ENCODE results near the gene CDC14B. TPM values are rescaled to one million over a fixed set of nuclear protein-coding genes. Genes with fewer than 3 reads are reported as not detected.
A peak's percentile ranks its signal among the peaks of the same experiment; 100 is the strongest.

The CDC14B gene
- total RNA-seq, 1 experiment from 2014 or later: 28.4 TPM

GRCh38 chr9:96489482-96489979, 130.1 kb downstream of the CDC14B start:
- Histone ChIP-seq H2BK15ac (ENCODE audit: low read depth, low read length) (no peak overlapping the region), H4K5ac (ENCODE audit: insufficient read length, low read depth, low read length) (no peak overlapping the region), H3K79me2 (ENCODE audit: insufficient read depth, low read length) (no peaks in the 10 kb centered on the region), H3K14ac (ENCODE audit: insufficient read depth, low read length) (no peak overlapping the region), H3K27ac (ENCODE audit: insufficient read length, low read depth, low read length) (no peak overlapping the region), H3K4me1 (ENCODE audit: insufficient read depth, low read length) (peaks cover 4% of the 10 kb centered on the region; the same call in 1 of the 2 replicates), H3K4me2 (ENCODE audit: insufficient read depth, insufficient read length, low read length) (no peak overlapping the region), H2AFZ (ENCODE audit: low read length) (no peak overlapping the region), H3K9me3 (ENCODE audit: control insufficient read depth, low read depth, low read length) (no peaks in the 10 kb centered on the region), H3K56ac (ENCODE audit: insufficient read length, low read depth, low read length) (no peak overlapping the region), H2BK12ac (ENCODE audit: insufficient read length, low read depth, low read length) (no peak overlapping the region), H3K23me2 (ENCODE audit: insufficient read length, low read depth, low read length, poor library complexity, severe bottlenecking) (no peaks in the 10 kb centered on the region), H2BK20ac (ENCODE audit: low read depth, low read length, poor library complexity, severe bottlenecking) (no peak overlapping the region), H3K79me1 (ENCODE audit: insufficient read depth, low read depth, low read length, poor library complexity, severe bottlenecking) (no peaks in the 10 kb centered on the region), H3K27me3 (ENCODE audit: insufficient read depth, low read length) (no peaks in the 10 kb centered on the region), H3K4ac (ENCODE audit: low read depth, low read length) (no peak overlapping the region), H3K18ac (ENCODE audit: insufficient read length, low read depth, low read length) (no peak overlapping the region), H3K23ac (ENCODE audit: insufficient read length, low read depth, low read length) (no peak overlapping the region), H4K8ac (replicated peaks; ENCODE audit: insufficient read length, low read depth, low read length) (no peak overlapping the region), H3T11ph (ENCODE audit: low read length) (no peak overlapping the region), H2BK5ac (ENCODE audit: insufficient read length, low read length) (no peak overlapping the region), H4K91ac (ENCODE audit: insufficient read length, low read depth, low read length) (no peak overlapping the region), H2AK5ac (ENCODE audit: insufficient read length, low read length) (no peak overlapping the region), H2BK120ac (ENCODE audit: low read depth, low read length, poor library complexity, severe bottlenecking) (no peak overlapping the region), H3K9ac (ENCODE audit: extremely low read depth, insufficient read length, low read length) (no peak overlapping the region), H4K20me1 (ENCODE audit: control insufficient read depth, insufficient read depth, insufficient read length) (no peaks in the 10 kb centered on the region)
- no CpG with 5 or more reads among the region's 12 CpGs for WGBS (ENCODE audit: extremely low coverage, insufficient read length, low lambda C conversion rate)
- peaks cover 6% of the 10 kb centered on the region in 2 experiments; a peak in 3 of 4 replicates for H3K4me1 Mint-ChIP-seq
- peak overlapping the region in 2 of 3 experiments; percentile 51 to 60; a peak in 2 of 7 replicates for H3K27ac Mint-ChIP-seq
- H3K9me3 Mint-ChIP-seq: no peaks in the 10 kb centered on the region
- peaks cover 8 to 57% (median 43%) of the 10 kb centered on the region in 3 experiments for H3K36me3 Mint-ChIP-seq (ENCODE audit: insufficient read depth in 1 of 3, low read depth in 3 of 3)
- TF ChIP-seq CTCF (conservative IDR thresholded peaks at IDR 0.05): no peak
- no peaks in the 10 kb centered on the region for H3K27me3 Mint-ChIP-seq (ENCODE audit: low read depth)
- no peak overlapping the region for H3K4me3 Mint-ChIP-seq
- DNase-seq: no peak
